Posterior vena cava (tissue), 2 donors: ENCODE data around the gene METTL21C. TPM values are rescaled to one million over a fixed set of nuclear protein-coding genes. Genes with fewer than 3 reads are reported as not detected.

ENCODE experiments used
- DNase-seq: peaks from one replicate; pipeline ENCODE4 v3.0.0-alpha.2; 2020; ENCODE audit warnings: low spot score
- intact Hi-C, 2 donors: fragments of 100-400 bp; cut with DNase I; formaldehyde crosslinking; loops; one replicate each; pipeline versions ENCODE4 v1.14.1 to v1.14.2; 2022 to 2023
- total RNA-seq, 2 donors: library from RNA; stranded (reverse); fragmentation: NEBNext Ultra II Directional; extraction: Animal tissue kit (Norgen Biotek cat#: 25700); gene quantifications; one replicate each; pipeline ENCODE4 v1.2.1, GENCODE V29; 2021
- donor health status: DM: yes; HTN: yes; CAD: no.
- donor health status: DM: yes; HTN: yes; CAD: no.

METTL21C gene
- total RNA-seq, 2 donors from 2014 or later, result not detected

DNA sequence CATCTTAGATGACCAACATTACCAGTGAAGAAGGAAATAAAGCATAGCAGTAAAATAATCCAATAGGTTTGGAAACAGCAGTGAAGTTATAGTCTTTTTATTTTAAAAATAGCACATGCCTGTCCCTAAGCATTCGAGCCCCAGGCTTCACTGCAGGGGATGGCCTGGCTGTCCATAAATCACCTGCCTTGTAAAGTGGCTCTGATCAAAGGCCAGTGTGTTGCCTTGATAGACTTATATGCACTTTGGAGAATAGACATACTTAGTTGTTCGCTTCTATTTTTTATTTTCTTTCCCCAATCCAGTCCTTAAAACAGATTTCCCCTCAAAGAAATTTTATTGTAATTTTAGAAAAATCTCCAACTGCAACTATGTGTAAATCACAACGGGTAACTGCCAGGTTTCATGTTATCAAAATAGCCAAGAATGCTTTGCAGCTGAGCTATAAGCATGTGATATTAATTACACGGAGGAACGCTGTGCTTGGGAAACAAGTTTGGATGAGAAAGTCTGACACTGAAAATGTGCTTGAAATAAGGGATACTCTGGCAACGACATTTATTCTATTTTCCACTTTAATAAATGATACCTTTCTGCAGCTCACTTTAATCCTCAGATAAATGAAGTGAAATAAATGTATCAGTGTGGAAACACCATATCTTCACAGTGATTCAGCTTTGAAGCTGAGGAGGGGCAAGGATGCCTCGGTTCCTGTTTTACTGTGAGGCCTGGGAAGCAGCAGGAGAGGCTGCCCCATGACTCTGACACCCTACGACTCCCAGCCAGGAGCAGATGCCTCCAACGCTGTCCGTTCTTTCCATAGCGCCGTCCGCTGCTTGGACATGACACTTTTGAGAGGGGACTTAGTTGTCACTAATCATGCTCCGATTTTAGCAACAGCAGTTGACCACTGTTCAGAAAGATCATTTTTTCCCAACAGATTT, 5.5 kb upstream of the METTL21C start:
- intact Hi-C loops, result no loop called here
- DNase-seq, result no peak

DNA sequence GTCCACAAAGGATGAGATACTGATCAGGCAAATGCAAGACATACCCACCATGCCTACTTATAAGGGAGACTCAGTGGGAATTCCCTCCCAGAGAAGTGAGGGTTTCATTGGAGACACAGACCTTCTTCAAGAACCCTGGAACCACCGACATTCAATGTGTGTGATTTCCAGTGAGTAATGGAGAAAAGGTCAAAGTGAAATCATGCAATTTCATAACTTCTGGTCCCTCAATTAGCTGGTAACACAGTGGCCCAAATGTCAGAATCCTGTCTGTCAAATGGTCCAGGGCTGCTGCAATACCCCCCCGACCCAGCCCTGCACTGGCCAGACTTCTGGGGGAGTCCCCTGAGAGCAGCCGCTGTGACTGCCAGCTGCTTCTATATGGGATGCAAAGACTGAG, 4.7 kb upstream of the METTL21C start:
- intact Hi-C loops, result loop anchor here in 1 of 2 donors (5.0 kb wide), 1 partner anchor 888 kb away; no protein-coding TSS in a partner anchor
- no peak for DNase-seq

DNA sequence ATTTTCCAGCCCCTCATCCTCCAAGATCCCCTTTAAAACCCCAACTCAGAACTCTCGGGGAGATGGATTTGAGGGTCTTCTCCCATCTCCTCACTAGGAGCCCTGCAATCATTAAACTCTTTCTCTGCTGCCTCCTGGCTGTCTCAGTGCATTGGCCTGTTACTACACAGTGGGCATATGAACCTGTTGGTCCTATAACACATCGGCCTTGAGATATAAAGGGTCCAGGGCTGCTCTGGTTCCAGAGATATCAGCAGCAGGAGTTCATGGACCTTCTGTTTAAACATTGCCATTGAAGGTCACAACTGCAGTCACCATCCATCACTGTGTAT, 3.8 kb upstream of the METTL21C start:
- no peak for DNase-seq
- intact Hi-C loops, result loop anchor here in 1 of 2 donors (5.0 kb wide), 1 partner anchor 889 kb away; no protein-coding TSS in a partner anchor

DNA sequence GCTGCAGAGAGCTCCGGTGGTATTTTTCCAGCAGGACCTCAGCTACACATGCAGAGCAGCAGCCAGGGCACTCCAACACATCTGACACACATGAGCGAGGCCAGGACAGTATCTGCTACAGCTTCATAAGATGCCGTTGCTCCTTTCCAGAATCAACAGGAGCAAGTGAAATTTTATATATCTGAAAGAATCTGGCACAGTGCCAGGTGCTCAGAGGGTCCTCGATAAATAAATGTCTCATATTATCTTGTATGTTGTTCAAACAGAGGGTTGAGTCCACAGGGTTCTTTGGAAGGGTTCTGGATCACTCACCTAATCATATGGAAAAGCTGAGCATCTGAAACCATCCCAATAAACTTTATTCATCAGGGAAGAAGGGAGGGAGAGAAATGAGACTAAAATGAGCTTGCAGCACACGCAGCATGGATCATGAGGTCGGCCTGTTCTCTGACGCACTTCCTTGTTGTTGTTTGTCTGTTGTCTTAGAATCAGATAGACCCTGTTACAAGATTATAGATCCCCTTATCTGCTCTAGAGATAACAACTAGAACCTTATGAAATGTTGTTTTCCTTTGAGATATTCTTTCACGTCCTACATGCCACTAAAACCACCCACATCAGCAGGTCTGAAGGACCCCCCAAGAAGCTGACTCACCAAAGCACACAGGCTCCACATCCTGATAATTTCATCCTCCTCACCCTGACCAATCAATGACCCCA, 3.2 kb upstream of the METTL21C start:
- intact Hi-C loops, result loop anchor here in 1 of 2 donors (5.0 kb wide), 1 partner anchor 889 kb away; no protein-coding TSS in a partner anchor
- no peak for DNase-seq

DNA sequence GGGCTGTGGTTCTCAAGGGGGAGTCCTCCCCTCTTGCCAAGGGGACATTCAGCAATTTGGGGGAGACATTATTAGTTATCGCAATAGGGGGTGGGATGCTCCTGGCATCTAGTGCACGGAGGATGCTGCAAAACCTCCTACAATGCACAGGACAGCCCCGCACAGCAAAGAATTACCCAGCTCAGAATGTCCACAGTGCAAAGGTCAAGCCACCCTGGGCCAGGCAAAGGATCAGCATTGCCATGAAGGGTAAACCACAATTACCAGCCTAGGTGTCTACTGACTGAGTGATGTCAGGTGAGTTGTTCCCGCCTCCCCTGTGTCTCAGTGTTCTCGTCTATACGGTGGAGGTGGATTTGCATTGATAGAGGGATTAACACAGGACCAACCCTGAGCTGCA, 2.4 kb upstream of the METTL21C start:
- intact Hi-C loops, result loop anchor here in 1 of 2 donors (5.0 kb wide), 1 partner anchor 890 kb away; no protein-coding TSS in a partner anchor
- no peak for DNase-seq

DNA sequence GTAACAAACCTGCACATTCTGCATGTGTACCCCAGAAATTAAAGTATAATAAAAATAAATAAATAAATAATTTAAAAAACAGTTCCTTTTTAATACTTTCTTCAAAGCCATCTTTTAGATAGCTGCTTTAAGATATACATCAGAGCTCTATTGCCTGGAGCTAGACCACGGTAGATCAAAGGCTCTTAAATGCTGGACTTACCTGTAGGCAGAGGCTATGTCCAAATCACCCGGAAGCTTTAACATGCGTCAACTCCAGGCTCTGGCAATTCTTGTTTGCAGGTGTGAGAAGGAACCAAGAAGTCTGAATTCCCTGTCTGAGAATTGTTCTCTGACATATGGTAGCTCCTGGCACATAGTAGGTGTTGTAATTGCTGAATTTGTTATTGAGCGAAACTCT, 1.6 kb upstream of the METTL21C start:
- intact Hi-C loops, result loop anchor here in 1 of 2 donors (5.0 kb wide), 1 partner anchor 891 kb away; no protein-coding TSS in a partner anchor
- DNase-seq, result no peak

DNA sequence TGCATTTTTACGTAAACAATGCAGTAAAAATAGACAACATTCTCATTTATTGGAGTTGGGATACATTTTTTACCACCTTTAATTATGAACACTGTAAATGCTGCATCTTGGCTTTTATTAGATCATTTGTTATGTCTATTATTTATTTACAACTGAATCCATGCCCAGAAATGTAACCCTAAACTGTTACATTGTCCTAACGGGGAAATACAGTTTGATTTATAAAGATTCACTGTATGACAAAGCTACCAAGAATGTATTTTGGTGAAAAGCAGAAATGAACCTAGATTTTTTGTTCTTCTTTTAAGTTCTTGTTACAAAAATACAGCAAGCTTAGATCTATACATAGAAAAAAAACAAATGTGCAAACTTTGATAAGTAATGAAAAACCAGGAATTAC, 1.1 kb downstream of the METTL21C start:
- intact Hi-C loops, result no loop called here
- no peak for DNase-seq

DNA sequence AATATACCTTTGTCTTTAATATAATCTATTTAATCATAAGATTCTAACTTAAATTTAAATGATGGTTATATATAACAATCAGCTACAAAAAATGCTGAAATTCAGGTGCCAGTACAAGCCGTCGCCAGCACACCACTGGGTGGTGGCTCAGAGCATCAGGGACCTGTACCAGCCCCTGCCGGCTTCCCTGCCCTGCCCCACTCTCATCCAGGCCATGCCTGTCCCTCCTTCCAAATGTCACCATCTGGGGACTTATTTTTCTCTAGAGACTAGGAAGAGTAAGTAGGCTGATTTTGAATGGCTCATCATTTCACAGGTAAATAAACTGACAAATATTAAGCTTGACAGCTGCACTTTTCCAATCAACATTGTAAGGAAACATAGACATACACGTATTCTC, 1.6 kb downstream of the METTL21C start:
- intact Hi-C loops, result no loop called here
- DNase-seq, result no peak

DNA sequence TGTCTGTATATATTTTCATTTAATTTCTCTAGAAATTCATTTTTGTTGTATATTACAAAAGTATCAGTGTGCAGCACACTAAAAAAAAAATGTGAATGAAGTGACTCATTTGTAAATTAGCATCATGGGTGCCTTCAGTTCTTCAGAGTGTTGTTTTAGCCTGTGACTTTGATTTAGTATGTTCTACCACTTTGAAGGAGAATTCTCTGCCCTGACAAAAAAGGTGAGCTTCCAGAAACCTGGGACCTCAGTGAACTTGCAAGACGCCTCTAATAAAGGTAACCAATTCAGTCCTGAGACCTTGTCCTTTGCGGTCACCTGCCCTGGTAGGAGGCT, 2.4 kb downstream of the METTL21C start:
- intact Hi-C loops, result no loop called here
- no peak for DNase-seq

DNA sequence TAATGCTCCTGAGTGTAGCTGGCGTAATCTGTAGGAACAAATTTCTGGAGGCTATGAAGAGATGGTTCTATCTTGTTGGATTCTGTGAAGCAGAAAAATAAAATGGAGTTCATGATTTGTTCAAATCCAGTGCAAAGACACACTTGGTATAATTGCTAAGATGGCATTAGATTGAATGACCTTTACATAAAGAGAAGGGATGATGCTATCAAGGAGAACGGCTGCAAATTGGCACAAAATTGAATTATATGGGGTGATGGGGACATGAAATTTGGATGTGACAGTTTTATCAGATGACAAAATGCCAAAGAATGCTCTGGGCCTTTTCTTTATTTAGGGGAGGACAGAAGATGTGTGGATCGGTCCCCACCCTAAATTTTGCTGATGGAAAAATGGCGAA, 4.0 kb downstream of the METTL21C start:
- no peak for DNase-seq
- intact Hi-C loops, result no loop called here

DNA sequence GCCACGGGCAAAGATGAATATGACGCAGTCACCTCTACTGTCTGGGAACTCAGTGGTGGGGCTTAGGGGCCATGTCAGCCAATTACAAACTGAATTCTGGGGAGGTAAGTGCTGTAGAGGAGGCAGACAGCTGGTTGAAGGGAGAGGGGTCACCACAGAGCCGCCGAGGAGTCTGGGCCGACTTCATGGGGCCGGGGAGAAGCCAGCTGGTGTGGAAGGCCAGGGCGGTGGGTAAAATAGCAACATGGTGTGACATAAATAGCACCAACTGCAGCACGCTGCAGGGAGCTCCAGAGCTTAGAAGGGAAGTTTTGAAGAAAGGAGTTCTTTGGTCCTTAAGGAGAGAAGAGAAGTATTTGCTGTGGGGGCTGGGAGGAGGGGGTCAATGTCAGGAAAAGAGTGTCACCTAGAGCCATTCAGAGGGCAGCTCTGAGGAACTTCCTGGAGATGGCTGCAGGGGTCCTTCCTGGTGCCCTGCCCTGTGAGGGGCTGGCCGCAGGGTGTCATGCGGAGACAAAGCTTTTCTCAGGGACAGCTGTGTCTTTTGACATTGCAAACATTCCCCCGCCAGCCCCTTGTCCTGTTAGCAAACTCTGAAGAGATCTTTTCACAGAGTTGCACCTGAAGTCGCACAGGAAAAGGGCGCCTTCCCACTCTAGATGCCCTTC, 6.4 kb downstream of the METTL21C start:
- intact Hi-C loops, result no loop called here

DNA sequence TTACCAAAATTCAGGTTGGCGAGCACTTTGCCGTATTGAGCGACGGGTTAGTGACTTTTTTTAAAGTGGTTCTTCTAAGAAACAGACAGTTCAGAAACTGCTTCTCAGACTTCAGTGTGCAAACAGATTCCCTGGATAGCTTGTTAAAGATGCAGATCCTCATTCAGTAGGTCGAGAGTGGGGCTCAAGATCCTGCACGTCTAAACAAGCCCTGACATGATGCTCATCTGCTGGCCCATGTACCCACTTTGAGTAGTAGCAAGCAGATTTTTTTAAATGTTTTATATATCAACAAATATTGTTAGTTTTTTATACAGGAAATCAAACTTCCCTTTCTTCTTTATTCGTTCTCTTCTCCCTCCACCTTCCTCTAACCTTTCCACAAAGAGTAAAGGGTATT, 7.3 kb downstream of the METTL21C start:
- no peak for DNase-seq
- intact Hi-C loops, result no loop called here

More for the DNA sequence above, 6.4 kb downstream of the METTL21C start:
- DNase-seq, result no peak

DNA sequence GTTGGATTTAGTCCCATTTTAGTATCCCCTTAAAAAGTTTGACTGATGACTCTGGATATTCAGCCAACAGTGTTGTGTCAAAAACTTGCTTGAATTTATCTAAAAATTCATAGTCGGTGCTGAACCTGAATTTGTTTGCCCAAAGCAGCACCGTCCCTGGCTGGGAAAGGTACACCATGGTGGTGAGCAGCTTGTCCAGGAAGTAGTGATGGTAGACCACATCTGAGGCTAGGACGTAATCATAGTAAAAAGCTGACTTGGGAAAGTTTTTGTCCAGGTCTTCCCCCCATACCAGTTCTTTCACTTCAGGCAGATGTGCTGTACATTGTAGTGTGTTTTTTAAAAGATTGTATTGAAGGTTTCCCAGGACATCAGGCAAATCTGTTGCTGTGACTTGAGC, 8.8 kb downstream of the METTL21C start:
- intact Hi-C loops, result no loop called here
- no peak for DNase-seq

DNA sequence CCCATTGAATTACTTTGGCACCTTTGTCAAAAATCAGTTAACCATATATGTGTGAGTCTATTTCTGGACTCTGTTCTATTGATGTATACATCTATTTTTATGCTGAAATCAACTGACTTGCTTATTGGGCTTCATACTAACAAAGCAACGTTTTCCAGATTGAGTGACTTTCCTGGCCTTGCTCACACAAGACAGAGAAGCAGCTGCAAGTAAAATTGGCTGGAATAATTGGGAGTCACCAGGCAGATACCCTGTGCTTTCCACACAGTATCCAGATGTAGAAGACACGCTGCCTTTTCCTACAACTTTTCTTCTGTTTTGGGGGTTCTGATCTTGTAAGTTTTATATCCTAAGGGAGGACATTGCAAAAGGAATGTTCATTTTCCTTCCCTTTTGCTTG, 11.2 kb downstream of the METTL21C start:
- DNase-seq, result no peak
- intact Hi-C loops, result no loop called here

DNA sequence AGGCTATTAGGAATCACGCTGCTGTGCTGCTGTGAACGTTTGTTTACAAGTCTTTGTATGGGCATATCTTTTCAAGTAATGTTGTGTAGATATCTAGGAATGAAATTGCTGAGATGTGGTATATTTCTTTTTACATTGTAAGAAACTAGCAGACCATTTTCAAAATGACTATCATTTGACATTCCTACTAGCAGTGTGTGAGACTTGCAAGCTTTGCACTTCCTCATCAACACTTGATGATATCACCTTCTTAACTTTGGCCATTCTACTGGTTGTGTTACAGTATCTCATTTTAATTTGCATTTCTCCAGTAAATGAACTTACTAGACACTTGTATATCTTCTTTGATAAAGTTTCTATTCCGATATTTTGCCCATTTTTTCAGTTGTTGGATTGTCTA, 12.1 kb downstream of the METTL21C start:
- intact Hi-C loops, result no loop called here
- no peak for DNase-seq

DNA sequence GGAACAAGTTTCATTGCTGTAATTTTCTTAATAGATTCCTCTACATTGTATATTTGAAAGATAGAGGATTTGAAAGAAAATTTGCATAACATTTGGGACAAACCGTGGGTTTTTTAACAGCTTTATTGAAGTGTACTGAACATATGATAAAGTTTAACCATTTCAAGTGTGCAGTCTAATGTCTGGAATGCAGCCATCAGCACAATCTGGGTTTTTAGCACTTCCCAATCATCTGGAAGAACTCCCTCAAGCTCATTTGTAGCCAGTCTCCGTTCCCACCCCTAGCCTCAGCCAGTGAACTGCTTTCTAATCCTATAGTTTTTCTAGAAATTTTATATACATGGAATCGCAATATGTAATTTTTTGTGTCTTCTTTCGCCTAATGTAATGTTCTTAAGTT, 12.6 kb downstream of the METTL21C start:
- DNase-seq, result no peak
- intact Hi-C loops, result no loop called here

DNA sequence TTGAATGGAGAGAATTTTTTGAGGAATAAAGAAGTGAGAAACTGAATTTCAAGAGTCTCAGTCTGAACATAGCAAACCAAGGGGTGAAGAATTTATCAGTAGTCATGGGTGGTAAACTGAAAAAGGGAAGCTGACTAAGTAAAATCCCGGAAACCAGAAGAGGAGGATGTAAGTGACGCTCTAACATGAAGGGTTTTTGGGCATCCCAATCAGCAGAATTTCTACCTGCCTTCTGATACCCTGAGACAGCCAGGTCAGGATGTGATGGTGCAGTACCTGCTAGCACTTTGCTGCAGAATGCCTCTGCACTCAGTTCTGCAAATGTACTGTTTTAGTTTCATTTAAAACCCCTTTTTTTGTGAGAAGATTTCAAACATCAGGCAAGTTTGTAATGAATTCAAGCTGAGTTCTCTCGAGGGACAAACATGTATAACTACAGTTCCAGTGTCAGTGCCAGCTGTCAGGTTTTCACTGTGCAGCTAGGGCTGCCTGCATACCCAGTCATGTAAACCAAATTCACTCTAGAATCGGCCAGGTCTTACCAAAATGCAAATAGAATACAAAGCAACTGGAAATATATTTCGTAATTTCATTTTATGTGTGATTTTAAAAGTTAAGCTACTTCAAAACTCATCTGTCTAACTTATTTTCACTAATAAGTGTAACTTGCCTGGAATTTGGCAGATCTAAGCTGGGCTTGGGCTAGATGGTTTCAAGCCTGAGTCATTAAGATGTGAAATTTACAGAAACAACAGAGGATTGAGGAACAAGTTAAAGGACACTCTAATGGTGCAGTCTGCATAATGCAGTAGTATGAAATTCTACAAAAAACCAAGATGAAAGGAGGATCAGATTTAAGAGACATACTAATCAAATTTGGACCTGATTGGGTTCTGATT, 13.8 kb downstream of the METTL21C start:
- DNase-seq, result no peak
- intact Hi-C loops, result no loop called here

DNA sequence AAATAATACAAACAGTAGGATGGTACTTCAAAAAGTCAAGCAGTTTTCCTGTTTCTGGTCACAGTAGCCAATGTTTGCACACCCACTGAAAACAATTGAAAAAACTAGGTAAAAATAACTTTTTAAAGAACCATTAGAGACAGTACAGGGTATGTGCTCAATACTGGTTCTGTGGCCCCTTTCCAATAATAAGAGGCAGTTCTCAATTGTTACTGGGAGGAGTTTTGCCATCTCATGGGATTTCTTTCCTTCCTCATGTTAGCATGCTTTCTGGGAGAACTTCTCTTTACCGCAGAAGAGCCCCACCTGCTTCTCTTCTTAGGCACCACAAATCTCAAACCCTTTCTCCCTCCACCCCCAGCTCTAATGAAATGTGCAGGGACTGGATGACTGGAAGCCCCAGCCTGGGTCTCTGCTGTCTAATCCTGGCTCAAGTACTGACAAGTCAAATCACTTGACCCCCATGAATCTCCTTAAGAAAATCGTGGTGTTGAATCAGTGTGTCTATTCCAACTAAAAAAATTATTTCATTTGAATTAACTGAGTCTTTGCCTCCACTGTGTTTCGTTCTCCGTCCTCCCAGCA, 14.6 kb downstream of the METTL21C start:
- intact Hi-C loops, result no loop called here

More for the DNA sequence above, 14.6 kb downstream of the METTL21C start:
- no peak for DNase-seq
